ENCODE measurements around the gene MRPS5.

GRCh38 chr2:95041060-95041823 lies 80.4 kb downstream of the MRPS5 start:
- TF ChIP-seq CTCF (IDR thresholded peaks at IDR 0.05), result no peak
- no peak for TF ChIP-seq EP300 (IDR thresholded peaks at IDR 0.05)
